HEK293 (cell line): ENCODE data around the gene DLL4.
A peak's percentile ranks its signal among the peaks of the same experiment; 100 is the strongest.

Experiments
- CTCF ChIA-PET: fragments of 350-600 bp; formaldehyde crosslinking; extraction: SDS; loops from one replicate; lab custom pipeline; 2021; ENCODE audit warnings: antibody characterized with exemption; lab: Yijun Ruan, JAX
- POLR2A ChIA-PET: fragments of 300-600 bp; formaldehyde crosslinking; extraction: SDS; loops from one replicate; lab custom pipeline; 2020; ENCODE audit warnings: antibody characterized with exemption, inconsistent platforms; lab: Yijun Ruan, JAX
- H3K27ac ChIP-seq: fragments of 200-500 bp; sonication (Bioruptor generic); 2 replicates; pipeline ENCODE4 v1.5.1; 2014; ENCODE audit warnings: low read depth, low read length, control low read depth, inconsistent platforms; ENCODE audit errors: extremely low read depth
- H3K36me3 ChIP-seq, 2 experiments: fragments of 200-500 bp in 1 of 2; sonication (Bioruptor generic) in 1 of 2; 1 replicate in 1 of 2; 2 replicates in 1 of 2; pipeline ENCODE4 v1.5.1; 2014 to 2017; ENCODE audit warnings: inconsistent platforms in 2 of 2, low read length in 2 of 2; ENCODE audit not compliant: control insufficient read depth in 2 of 2, insufficient read depth in 1 of 2
- H3K4me1 ChIP-seq: fragments of 200-500 bp; sonication (Bioruptor generic); 2 replicates; pipeline ENCODE4 v1.5.1; 2014; ENCODE audit warnings: mild to moderate bottlenecking, low read length, inconsistent platforms; ENCODE audit not compliant: control insufficient read depth, insufficient read depth
- H3K4me3 ChIP-seq: 2 replicates; pipeline ENCODE4 v1.5.1; 2011; ENCODE audit warnings: low read depth, mild to moderate bottlenecking, control low read depth, low read length, moderate library complexity
- H3K9me3 ChIP-seq: fragments of 200-500 bp; sonication (Bioruptor generic); 2 replicates; pipeline ENCODE4 v1.5.1; 2014; ENCODE audit warnings: low read depth, low read length, inconsistent platforms; ENCODE audit not compliant: control insufficient read depth, insufficient read depth
- GLIS1 ChIP-seq: fragments of 450-650 bp; formaldehyde crosslinking; IDR thresholded peaks from 2 replicates; pipeline ENCODE4 v1.5.1; 2016; ENCODE audit warnings: missing biosample characterization, missing genetic modification characterization
- GLIS2 ChIP-seq: fragments of 450-650 bp; formaldehyde crosslinking; IDR thresholded peaks from 2 replicates; pipeline ENCODE4 v1.5.1; 2016; ENCODE audit warnings: missing biosample characterization, missing genetic modification characterization
- IKZF3 ChIP-seq: fragments of 450-650 bp; IDR thresholded peaks from 2 replicates; pipeline ENCODE4 v1.5.0; 2018; ENCODE audit warnings: missing biosample characterization, mild to moderate bottlenecking, missing genetic modification characterization, moderate library complexity
- KLF16 ChIP-seq: fragments of 450-650 bp; formaldehyde crosslinking; IDR thresholded peaks from 2 replicates; pipeline ENCODE4 v1.5.1; 2017; ENCODE audit warnings: missing biosample characterization, missing genetic modification characterization
- KLF7 ChIP-seq: fragments of 450-650 bp; formaldehyde crosslinking; IDR thresholded peaks from 2 replicates; pipeline ENCODE4 v1.5.1; 2016; ENCODE audit warnings: missing biosample characterization, missing genetic modification characterization, borderline replicate concordance
- OVOL3 ChIP-seq: fragments of 450-650 bp; formaldehyde crosslinking; IDR thresholded peaks from 2 replicates; pipeline ENCODE4 v1.5.1; 2016; ENCODE audit warnings: missing biosample characterization, missing genetic modification characterization
- PATZ1 ChIP-seq: fragments of 450-650 bp; formaldehyde crosslinking; IDR thresholded peaks from 2 replicates; pipeline ENCODE4 v1.5.1; 2016; ENCODE audit warnings: missing biosample characterization, missing genetic modification characterization
- REPIN1 ChIP-seq: fragments of 450-650 bp; formaldehyde crosslinking; IDR thresholded peaks from 2 replicates; pipeline ENCODE4 v1.5.1; 2017; ENCODE audit warnings: missing biosample characterization, missing genetic modification characterization, low read depth
- ZBTB26 ChIP-seq: fragments of 450-650 bp; formaldehyde crosslinking; optimal IDR thresholded peaks from 2 replicates; pipeline ENCODE3; 2016; ENCODE audit warnings: missing biosample characterization, mild to moderate bottlenecking, missing genetic modification characterization
- ZNF114 ChIP-seq: fragments of 450-650 bp; formaldehyde crosslinking; IDR thresholded peaks from 2 replicates; pipeline ENCODE4 v1.5.0; 2017; ENCODE audit warnings: missing biosample characterization, missing genetic modification characterization
- ZNF2 ChIP-seq: fragments of 450-650 bp; formaldehyde crosslinking; IDR thresholded peaks from 2 replicates; pipeline ENCODE4 v1.5.1; 2016; ENCODE audit warnings: missing biosample characterization, missing genetic modification characterization
- ZNF214 ChIP-seq: fragments of 450-650 bp; formaldehyde crosslinking; IDR thresholded peaks from 2 replicates; pipeline ENCODE4 v1.5.1; 2017; ENCODE audit warnings: missing biosample characterization, mild to moderate bottlenecking, missing genetic modification characterization, borderline replicate concordance
- ZNF24 ChIP-seq: fragments of 450-650 bp; formaldehyde crosslinking; IDR thresholded peaks from 2 replicates; pipeline ENCODE4 v1.5.1; 2016; ENCODE audit warnings: missing biosample characterization, missing genetic modification characterization
- ZNF274 ChIP-seq, 2 experiments: fragments of 200-500 bp in 1 of 2; fragments of 450-650 bp in 1 of 2; sonication (Bioruptor generic) in 1 of 2; formaldehyde crosslinking in 1 of 2; IDR thresholded peaks; 2 replicates each; pipeline versions ENCODE4 v1.5.1 to v1.6.1; 2014 to 2016; ENCODE audit warnings: borderline replicate concordance in 1 of 2, inconsistent platforms in 1 of 2, low read length in 1 of 2, missing biosample characterization in 1 of 2, missing genetic modification characterization in 1 of 2
- ZNF341 ChIP-seq: fragments of 450-650 bp; formaldehyde crosslinking; IDR thresholded peaks from 2 replicates; pipeline ENCODE4; 2016; ENCODE audit warnings: low read depth, missing biosample characterization, missing genetic modification characterization
- ZNF398 ChIP-seq: fragments of 450-650 bp; formaldehyde crosslinking; IDR thresholded peaks from 2 replicates; pipeline ENCODE4 v1.5.1; 2017; ENCODE audit warnings: missing biosample characterization, missing genetic modification characterization
- ZNF501 ChIP-seq: fragments of 450-650 bp; formaldehyde crosslinking; IDR thresholded peaks from 2 replicates; pipeline ENCODE4 v1.5.1; 2016; ENCODE audit warnings: missing biosample characterization, missing genetic modification characterization
- ZNF521 ChIP-seq: fragments of 450-650 bp; formaldehyde crosslinking; IDR thresholded peaks from 2 replicates; pipeline ENCODE4 v1.5.1; 2017; ENCODE audit warnings: missing biosample characterization, mild to moderate bottlenecking, missing genetic modification characterization
- ZNF596 ChIP-seq: fragments of 450-650 bp; IDR thresholded peaks from 2 replicates; pipeline ENCODE4 v1.5.0; 2018; ENCODE audit warnings: missing biosample characterization, mild to moderate bottlenecking, missing genetic modification characterization, moderate library complexity
- ZNF626 ChIP-seq: fragments of 450-650 bp; sonication (Bioruptor Pico); formaldehyde crosslinking; IDR thresholded peaks from 2 replicates; pipeline ENCODE4 v1.5.1; 2018; ENCODE audit warnings: missing biosample characterization, missing genetic modification characterization, inconsistent platforms
- ZNF664 ChIP-seq: fragments of 450-650 bp; formaldehyde crosslinking; IDR thresholded peaks from 2 replicates; pipeline ENCODE4 v1.5.1; 2016; ENCODE audit warnings: missing biosample characterization, missing genetic modification characterization
- ZNF76 ChIP-seq: fragments of 450-650 bp; formaldehyde crosslinking; IDR thresholded peaks from 2 replicates; pipeline ENCODE4; 2016; ENCODE audit warnings: low read depth, missing biosample characterization, missing genetic modification characterization, borderline replicate concordance
- ZXDB ChIP-seq: fragments of 450-650 bp; formaldehyde crosslinking; IDR thresholded peaks from 2 replicates; pipeline ENCODE4 v1.5.1; 2016; ENCODE audit warnings: missing biosample characterization, missing genetic modification characterization
- TF ChIP-seq, protein P1 (sequence below): fragments of 450-650 bp; formaldehyde crosslinking; IDR thresholded peaks from 2 replicates; pipeline ENCODE4 v1.5.1; 2016; ENCODE audit warnings: missing biosample characterization, missing genetic modification characterization

The DLL4 gene

GRCh38 chr15:40929660-40930429, 705 bp downstream of the DLL4 start (continued):
- TF ChIP-seq ZBTB26 = peak; percentile 73
- TF ChIP-seq ZNF398 (tag by site-specific recombination) = peak; percentile 91; the same call in 1 of the 2 replicates
- TF ChIP-seq ZXDB (tag by site-specific recombination) = 0 out of 2 replicates have a peak, but pooled peaks have one; percentile 9
- TF ChIP-seq PATZ1 = no peak
- TF ChIP-seq ZNF2 (tag by site-specific recombination) = 0 out of 2 replicates have a peak, but pooled peaks have one; percentile 2
- peak; percentile 93 for TF ChIP-seq ZNF341 (tag by site-specific recombination)
- TF ChIP-seq, protein P1, sequence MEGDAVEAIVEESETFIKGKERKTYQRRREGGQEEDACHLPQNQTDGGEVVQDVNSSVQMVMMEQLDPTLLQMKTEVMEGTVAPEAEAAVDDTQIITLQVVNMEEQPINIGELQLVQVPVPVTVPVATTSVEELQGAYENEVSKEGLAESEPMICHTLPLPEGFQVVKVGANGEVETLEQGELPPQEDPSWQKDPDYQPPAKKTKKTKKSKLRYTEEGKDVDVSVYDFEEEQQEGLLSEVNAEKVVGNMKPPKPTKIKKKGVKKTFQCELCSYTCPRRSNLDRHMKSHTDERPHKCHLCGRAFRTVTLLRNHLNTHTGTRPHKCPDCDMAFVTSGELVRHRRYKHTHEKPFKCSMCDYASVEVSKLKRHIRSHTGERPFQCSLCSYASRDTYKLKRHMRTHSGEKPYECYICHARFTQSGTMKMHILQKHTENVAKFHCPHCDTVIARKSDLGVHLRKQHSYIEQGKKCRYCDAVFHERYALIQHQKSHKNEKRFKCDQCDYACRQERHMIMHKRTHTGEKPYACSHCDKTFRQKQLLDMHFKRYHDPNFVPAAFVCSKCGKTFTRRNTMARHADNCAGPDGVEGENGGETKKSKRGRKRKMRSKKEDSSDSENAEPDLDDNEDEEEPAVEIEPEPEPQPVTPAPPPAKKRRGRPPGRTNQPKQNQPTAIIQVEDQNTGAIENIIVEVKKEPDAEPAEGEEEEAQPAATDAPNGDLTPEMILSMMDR (tag by site-specific recombination) = peak; percentile 48; the same call in 1 of the 2 replicates
- no peak for TF ChIP-seq ZNF274 (IDR thresholded peaks at IDR 0.05; ENCODE audit: low read length)
- no peak for TF ChIP-seq ZNF274 (tag by site-specific recombination; IDR thresholded peaks at IDR 0.05; ENCODE audit: borderline replicate concordance)
- TF ChIP-seq ZNF76 (tag by site-specific recombination) = no peak
- TF ChIP-seq IKZF3 (tag by site-specific recombination) = peak; percentile 52

- no peak overlapping the region for H3K27ac ChIP-seq
- peaks cover 0 to 3% of the 10 kb centered on the region in 2 experiments; a peak in 1 of 3 replicates for H3K36me3 ChIP-seq
- ChIA-PET CTCF (interaction anchor here (0.6 to 5.0 kb wide), 17 partner anchors 9 to 342 kb away, joined by 3 to 32 read pairs (median 4); no protein-coding TSS in a partner anchor), POLR2A (interaction anchor here (0.6 to 6.1 kb wide), 10 partner anchors 10 to 402 kb away, joined by 3 to 58 read pairs (median 4); partner anchors contain the start of genes CHAC1, NUSAP1 and OIP5)
- peak overlapping the region; percentile 49 for H3K4me3 ChIP-seq
- no peaks in the 10 kb centered on the region for H3K9me3 ChIP-seq
- H3K4me1 ChIP-seq = no peaks in the 10 kb centered on the region
- TF ChIP-seq GLIS1 (tag by site-specific recombination) (peak; percentile 73), GLIS2 (peak; percentile 81), REPIN1 (tag by site-specific recombination) (0 out of 2 replicates have a peak, but pooled peaks have one; percentile 38), ZNF24 (tag by site-specific recombination) (peak; percentile 75), ZNF501 (peak; percentile 37; the same call in 1 of the 2 replicates), KLF7 (tag by site-specific recombination) (0 out of 2 replicates have a peak, but pooled peaks have one; percentile 42), ZNF521 (tag by site-specific recombination) (no peak), ZNF626 (no peak), ZNF76 (tag by site-specific recombination) (peak; percentile 72; the same call in 1 of the 2 replicates), ZNF114 (no peak), OVOL3 (tag by site-specific recombination) (peak; percentile 81), ZNF596 (tag by site-specific recombination) (no peak), KLF16 (tag by site-specific recombination) (peak; percentile 79), ZXDB (tag by site-specific recombination) (0 out of 2 replicates have a peak, but pooled peaks have one; percentile 50), ZNF214 (tag by site-specific recombination) (no peak), ZNF664 (tag by site-specific recombination) (peak; percentile 24; the same call in 1 of the 2 replicates)
These were observed 1.5 kb downstream of the DLL4 start for GRCh38 chr15:40930430-40931299.
